Chondrocyte (in vitro differentiated cells): ENCODE measurements around the gene ZFR2. TPM values are rescaled to one million over a fixed set of nuclear protein-coding genes. Genes with fewer than 3 reads are reported as not detected.
"Not testable (repeated sequence)": the region's sequence is repeated elsewhere in the genome, so short reads cannot be mapped to it uniquely, and the experiment has no call there.

ENCODE experiments used
- DNase-seq: peaks from one replicate; pipeline ENCODE4 v3.0.0; 2021; ENCODE audit warnings: mixed read lengths, low spot score
- H3K27ac Mint-ChIP-seq: one replicate; pipeline ENCODE4 v1.8.0; 2021; ENCODE audit warnings: mild to moderate bottlenecking, moderate library complexity, mixed read lengths; ENCODE audit not compliant: unreplicated experiment
- H3K27me3 Mint-ChIP-seq: 2 replicates; pipeline ENCODE4 v1.8.0; 2021; ENCODE audit warnings: low read depth, mixed read lengths
- H3K36me3 Mint-ChIP-seq: 2 replicates; pipeline ENCODE4 v1.8.0; 2021; ENCODE audit warnings: low read depth, mixed read lengths
- H3K4me1 Mint-ChIP-seq: 2 replicates; pipeline ENCODE4 v1.8.0; 2021; ENCODE audit warnings: low read depth, mild to moderate bottlenecking, mixed read lengths
- H3K4me3 Mint-ChIP-seq: one replicate; pipeline ENCODE4 v1.8.0; 2021; ENCODE audit warnings: mild to moderate bottlenecking, moderate library complexity, mixed read lengths; ENCODE audit not compliant: unreplicated experiment
- H3K9me3 Mint-ChIP-seq: 2 replicates; pipeline ENCODE4 v1.8.0; 2021; ENCODE audit warnings: low read depth, mixed read lengths
- total RNA-seq: library from RNA; stranded (reverse); gene quantifications from 3 replicates; pipeline ENCODE4 v1.2.1, GENCODE V29; 2021
- TF ChIP-seq, protein P1 (sequence below): fragments of 200-600 bp; sonication (generic); IDR thresholded peaks from 2 replicates; pipeline ENCODE4 v1.5.0; 2021; ENCODE audit warnings: antibody characterized with exemption, mild to moderate bottlenecking, moderate library complexity

ZFR2 gene
- total RNA-seq, 1 donor from 2014 or later: not detected

DNA sequence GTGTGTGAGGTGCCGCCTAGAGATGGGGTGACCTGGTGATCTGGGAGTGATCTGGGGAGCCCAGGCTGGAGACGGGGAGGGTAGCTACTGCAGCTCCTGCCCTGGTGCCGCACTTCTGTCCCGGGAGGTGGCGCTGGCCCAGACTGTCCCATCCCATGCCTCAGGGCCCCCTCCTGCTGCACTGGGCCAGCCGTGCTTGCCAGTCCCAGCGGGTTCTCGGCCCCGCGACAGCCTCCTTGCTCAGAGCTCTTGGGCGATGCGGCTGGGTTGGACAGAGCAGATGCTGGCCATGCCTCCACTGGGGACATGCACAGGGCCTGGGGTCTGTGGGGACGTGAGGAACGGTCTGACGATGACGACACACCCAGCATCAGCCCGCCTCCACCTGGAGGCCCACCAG is 99.3 kb downstream of the ZFR2 start:
- H3K36me3 Mint-ChIP-seq: peaks cover 8% of the 10 kb centered on the region
- H3K27me3 Mint-ChIP-seq: peaks cover 2% of the 10 kb centered on the region
- H3K4me1 Mint-ChIP-seq: no peaks in the 10 kb centered on the region
- no peak overlapping the region for H3K27ac Mint-ChIP-seq
- H3K4me3 Mint-ChIP-seq: no peak overlapping the region
- no peaks in the 10 kb centered on the region for H3K9me3 Mint-ChIP-seq
- TF ChIP-seq, protein P1, sequence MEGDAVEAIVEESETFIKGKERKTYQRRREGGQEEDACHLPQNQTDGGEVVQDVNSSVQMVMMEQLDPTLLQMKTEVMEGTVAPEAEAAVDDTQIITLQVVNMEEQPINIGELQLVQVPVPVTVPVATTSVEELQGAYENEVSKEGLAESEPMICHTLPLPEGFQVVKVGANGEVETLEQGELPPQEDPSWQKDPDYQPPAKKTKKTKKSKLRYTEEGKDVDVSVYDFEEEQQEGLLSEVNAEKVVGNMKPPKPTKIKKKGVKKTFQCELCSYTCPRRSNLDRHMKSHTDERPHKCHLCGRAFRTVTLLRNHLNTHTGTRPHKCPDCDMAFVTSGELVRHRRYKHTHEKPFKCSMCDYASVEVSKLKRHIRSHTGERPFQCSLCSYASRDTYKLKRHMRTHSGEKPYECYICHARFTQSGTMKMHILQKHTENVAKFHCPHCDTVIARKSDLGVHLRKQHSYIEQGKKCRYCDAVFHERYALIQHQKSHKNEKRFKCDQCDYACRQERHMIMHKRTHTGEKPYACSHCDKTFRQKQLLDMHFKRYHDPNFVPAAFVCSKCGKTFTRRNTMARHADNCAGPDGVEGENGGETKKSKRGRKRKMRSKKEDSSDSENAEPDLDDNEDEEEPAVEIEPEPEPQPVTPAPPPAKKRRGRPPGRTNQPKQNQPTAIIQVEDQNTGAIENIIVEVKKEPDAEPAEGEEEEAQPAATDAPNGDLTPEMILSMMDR: no peak
- no peak for DNase-seq

DNA sequence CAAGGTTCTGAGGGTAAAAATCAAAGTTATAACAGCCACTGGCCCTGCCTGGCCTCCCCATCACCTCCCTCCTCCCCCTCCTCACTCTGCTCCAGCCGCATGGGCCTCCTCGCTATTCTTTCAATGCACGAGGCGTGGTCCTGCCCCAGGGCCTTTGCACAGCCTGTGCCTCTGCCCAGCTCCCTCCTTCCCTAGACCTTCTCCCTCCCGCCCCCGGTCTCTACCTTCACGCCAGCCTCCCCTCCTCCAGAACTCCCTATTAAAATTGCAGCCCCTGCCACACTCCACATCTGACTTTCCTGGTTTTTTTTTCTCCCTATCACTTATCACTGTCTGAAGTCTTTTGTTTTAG is 100.1 kb downstream of the ZFR2 start:
- H3K27ac Mint-ChIP-seq: no peak overlapping the region
- TF ChIP-seq, protein P1: no peak
- no peak overlapping the region for H3K4me3 Mint-ChIP-seq
- peaks cover 8% of the 10 kb centered on the region for H3K36me3 Mint-ChIP-seq
- no peaks in the 10 kb centered on the region for H3K27me3 Mint-ChIP-seq
- no peaks in the 10 kb centered on the region for H3K4me1 Mint-ChIP-seq
- no peaks in the 10 kb centered on the region for H3K9me3 Mint-ChIP-seq
- no peak for DNase-seq

DNA sequence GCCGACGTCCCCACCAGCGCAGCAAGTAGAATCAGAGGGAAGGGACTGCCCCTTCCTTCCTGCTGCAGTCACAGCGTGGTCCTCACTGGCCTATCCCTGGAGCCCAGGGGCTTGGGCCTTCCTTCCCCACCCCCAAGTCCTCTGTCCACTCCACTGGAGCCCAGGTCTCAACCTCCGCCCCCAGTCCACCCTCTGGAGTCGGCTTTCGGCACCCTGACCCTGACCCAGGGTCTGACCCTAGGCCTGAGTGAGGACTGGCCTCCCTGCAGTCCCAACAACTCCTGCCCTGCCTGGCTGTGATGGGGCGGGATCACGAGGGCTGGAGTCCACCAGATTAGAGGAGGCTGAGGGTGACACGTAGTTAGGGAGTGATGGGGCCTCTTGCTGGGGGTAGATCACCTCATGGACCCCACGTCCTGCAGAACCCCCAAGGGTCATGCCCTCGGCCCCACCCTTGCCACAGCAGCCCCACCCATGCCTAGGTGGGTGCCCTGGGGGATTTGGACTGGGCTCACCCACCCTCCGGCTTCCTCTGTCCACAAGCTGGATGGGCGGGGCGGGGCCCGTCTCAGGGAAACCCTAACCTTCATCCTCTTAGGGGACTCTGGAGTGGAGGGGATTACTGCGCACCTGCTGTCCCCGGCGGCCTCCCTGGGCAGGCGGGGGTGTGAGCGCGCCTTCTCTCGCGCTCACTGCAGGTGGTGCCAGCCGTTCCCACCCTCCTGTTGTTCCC is 100.7 kb downstream of the ZFR2 start:
- no peaks in the 10 kb centered on the region for H3K9me3 Mint-ChIP-seq
- no peak overlapping the region for H3K27ac Mint-ChIP-seq
- peaks cover 3% of the 10 kb centered on the region for H3K4me1 Mint-ChIP-seq
- DNase-seq: no peak
- no peak overlapping the region for H3K4me3 Mint-ChIP-seq
- TF ChIP-seq, protein P1: no peak
- no peaks in the 10 kb centered on the region for H3K27me3 Mint-ChIP-seq
- peaks cover 8% of the 10 kb centered on the region for H3K36me3 Mint-ChIP-seq

DNA sequence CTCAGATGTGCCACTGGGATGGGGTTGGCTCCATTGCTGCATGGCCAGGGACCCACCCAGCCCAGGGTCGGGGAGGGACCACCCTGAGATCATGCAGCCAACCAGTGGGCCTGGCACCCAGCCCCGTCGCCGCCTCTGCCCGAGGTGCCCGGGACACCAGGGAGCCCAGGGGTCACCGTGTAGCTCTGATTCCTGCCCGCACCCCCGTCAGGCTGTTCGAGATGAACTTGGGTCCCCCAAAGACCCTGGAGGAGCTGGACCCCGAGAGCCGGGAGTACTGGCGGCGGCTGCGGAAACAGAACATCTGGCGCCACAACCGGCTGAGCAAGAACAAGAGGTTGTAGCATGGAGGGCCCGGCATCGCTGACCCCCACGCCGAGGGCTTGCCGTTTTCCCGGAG is 101.8 kb downstream of the ZFR2 start:
- H3K36me3 Mint-ChIP-seq: peaks cover 8% of the 10 kb centered on the region
- no peaks in the 10 kb centered on the region for H3K27me3 Mint-ChIP-seq
- TF ChIP-seq, protein P1: no peak
- no peaks in the 10 kb centered on the region for H3K9me3 Mint-ChIP-seq
- H3K4me3 Mint-ChIP-seq: no peak overlapping the region
- DNase-seq: no peak
- no peak overlapping the region for H3K27ac Mint-ChIP-seq
- peaks cover 10% of the 10 kb centered on the region for H3K4me1 Mint-ChIP-seq

DNA sequence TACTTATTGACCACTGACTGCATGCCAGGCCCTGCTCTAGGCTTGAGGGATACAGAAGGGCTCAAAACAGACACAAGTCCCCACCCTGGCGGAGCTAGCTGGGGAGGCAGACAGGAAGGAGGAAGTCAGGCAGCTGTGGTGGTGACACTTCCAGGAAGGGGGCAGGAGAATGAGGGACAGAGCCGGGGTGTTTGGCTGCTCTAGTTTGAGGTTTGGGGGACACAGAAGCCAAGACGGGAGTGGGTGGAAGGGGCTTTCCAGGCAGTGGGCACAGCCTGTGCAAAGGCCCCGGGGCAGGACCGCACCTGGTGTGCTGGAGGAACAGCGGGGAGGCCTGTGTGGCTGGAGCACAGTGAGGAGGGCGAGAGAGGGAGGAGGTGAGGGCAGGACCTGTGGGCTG is 102.3 kb downstream of the ZFR2 start:
- Mint-ChIP-seq H3K27ac (no peak overlapping the region), H3K4me1 (peaks cover 15% of the 10 kb centered on the region), H3K4me3 (no peak overlapping the region), H3K9me3 (no peaks in the 10 kb centered on the region), H3K36me3 (peaks cover 8% of the 10 kb centered on the region), H3K27me3 (no peaks in the 10 kb centered on the region)
- no peak for DNase-seq
- TF ChIP-seq, protein P1: no peak

DNA sequence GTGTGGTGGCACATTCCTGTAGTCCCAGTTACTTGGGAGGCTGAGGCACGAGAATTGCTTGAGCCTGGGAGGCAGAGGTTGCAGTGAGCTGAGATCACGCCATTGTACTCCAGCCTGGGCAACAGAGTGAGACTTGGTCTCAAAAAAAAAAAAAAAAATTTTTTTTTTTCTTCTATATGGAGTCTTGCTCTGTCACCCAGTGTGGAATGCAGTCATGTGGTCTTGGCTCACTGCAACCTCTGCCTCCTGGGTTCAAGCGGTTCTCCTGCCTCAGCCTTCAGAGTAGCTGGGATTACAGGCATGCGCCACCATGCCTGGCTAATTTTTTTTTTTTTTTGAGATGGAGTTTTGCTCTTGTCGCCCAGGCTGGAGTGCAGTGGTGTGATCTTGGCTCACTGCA is 103.1 kb downstream of the ZFR2 start:
- H3K27me3 Mint-ChIP-seq, DNase-seq, H3K27ac Mint-ChIP-seq, H3K4me3 Mint-ChIP-seq, H3K36me3 Mint-ChIP-seq, H3K9me3 Mint-ChIP-seq: not testable (repeated sequence)
- peaks cover 22% of the 10 kb centered on the region for H3K4me1 Mint-ChIP-seq
